Vagina (tissue), 2 donors: ENCODE data around the gene RNASEH2C.

Source experiments
- CTCF ChIP-seq, 3 experiments: fragments of 450-650 bp in 2 of 3; fragments of 200-600 bp in 1 of 3; sonication (generic) in 1 of 3; IDR thresholded peaks; one replicate each; pipeline ENCODE4 v1.5.1; 2017 to 2019; ENCODE audit warnings: antibody characterized with exemption in 3 of 3, mild to moderate bottlenecking in 2 of 3, moderate library complexity in 2 of 3
- POLR2A ChIP-seq, 2 donors: fragments of 450-650 bp; IDR thresholded peaks; one replicate each; pipeline ENCODE4 v1.6.1; 2017; ENCODE audit warnings: antibody characterized with exemption in 2 of 2, mild to moderate bottlenecking in 2 of 2, moderate library complexity in 2 of 2

- no peak for TF ChIP-seq POLR2A (IDR thresholded peaks at IDR 0.05)
- no peak for TF ChIP-seq CTCF (IDR thresholded peaks at IDR 0.05)
Observed at GRCh38 chr11:65701686-65702085, 18.9 kb downstream of the RNASEH2C start.
